SK-N-SH (cell line): ENCODE results near the gene VTCN1. TPM values are rescaled to one million over a fixed set of nuclear protein-coding genes. Genes with fewer than 3 reads are reported as not detected.

ENCODE experiments used
- CTCF ChIA-PET: fragments of 300-600, 350-600 bp; formaldehyde crosslinking; extraction: SDS; loops from one replicate; lab custom pipeline; 2021; lab: Yijun Ruan, JAX
- POLR2A ChIA-PET: fragments of 350-600 bp; sonication (Branson Sonifier 250); formaldehyde crosslinking; extraction: SDS; loops from one replicate; lab custom pipeline; 2020; ENCODE audit warnings: antibody characterized with exemption, inconsistent platforms; lab: Yijun Ruan, JAX
- DNase-seq: peaks from one replicate; pipeline ENCODE4 v3.0.0; 2012
- H2AFZ ChIP-seq: fragments of 200-600 bp; sonication (generic); 2 replicates; pipeline ENCODE4 v1.8.1; 2016; ENCODE audit warnings: antibody characterized with exemption, mild to moderate bottlenecking, low read depth
- H3F3A ChIP-seq: fragments of 200-600 bp; sonication (generic); replicated peaks from 2 replicates; pipeline ENCODE3; 2016; ENCODE audit warnings: antibody characterized with exemption, mild to moderate bottlenecking; ENCODE audit not compliant: insufficient read depth
- H3K27ac ChIP-seq, 2 experiments: fragments of 200-500 bp in 1 of 2; fragments of 200-600 bp in 1 of 2; sonication (Bioruptor generic) in 1 of 2; sonication (generic), shearing (Covaris generic) in 1 of 2; 2 replicates each; pipeline versions ENCODE4 v1.5.1 to v1.6.1; 2014 to 2016; ENCODE audit warnings: low read depth in 2 of 2, inconsistent platforms in 1 of 2, low read length in 1 of 2, mild to moderate bottlenecking in 1 of 2, mixed read lengths in 1 of 2
- H3K27me3 ChIP-seq: fragments of 200-600 bp; sonication (generic), shearing (Covaris generic); 2 replicates; pipeline ENCODE4 v1.6.1; 2016; ENCODE audit warnings: mixed run types; ENCODE audit not compliant: insufficient read depth
- H3K36me3 ChIP-seq, 2 experiments: fragments of 200-500 bp in 1 of 2; fragments of 200-600 bp in 1 of 2; sonication (Bioruptor generic) in 1 of 2; sonication (generic) in 1 of 2; replicated peaks in 1 of 2; 2 replicates each; pipeline versions ENCODE3 to v1.5.1; 2014 to 2016; ENCODE audit warnings: low read length in 1 of 2, mild to moderate bottlenecking in 1 of 2; ENCODE audit not compliant: insufficient read depth in 2 of 2, control insufficient read depth in 1 of 2
- H3K4me1 ChIP-seq, 2 experiments: fragments of 200-500 bp in 1 of 2; fragments of 200-600 bp in 1 of 2; sonication (Bioruptor generic) in 1 of 2; sonication (generic), shearing (Covaris generic) in 1 of 2; 2 replicates each; pipeline versions ENCODE4 v1.5.1 to v1.6.1; 2014 to 2016; ENCODE audit warnings: low read depth in 1 of 2, low read length in 1 of 2, mixed run types in 1 of 2; ENCODE audit not compliant: insufficient read depth in 2 of 2, control insufficient read depth in 1 of 2
- H3K4me2 ChIP-seq: fragments of 200-600 bp; sonication (generic), shearing (Covaris generic); 2 replicates; pipeline ENCODE4 v1.6.1; 2017; ENCODE audit warnings: mixed run types
- H3K4me3 ChIP-seq, 2 experiments: fragments of 200-500 bp in 1 of 2; fragments of 200-600 bp in 1 of 2; sonication (Bioruptor generic) in 1 of 2; sonication (generic), shearing (Covaris generic) in 1 of 2; 2 replicates each; pipeline versions ENCODE4 v1.5.1 to v1.8.1; 2014 to 2016; ENCODE audit warnings: low read depth in 2 of 2, inconsistent platforms in 1 of 2, low read length in 1 of 2, mild to moderate bottlenecking in 1 of 2, mixed read lengths in 1 of 2, moderate library complexity in 1 of 2
- H3K79me2 ChIP-seq: fragments of 200-600 bp; sonication (generic); 2 replicates; pipeline ENCODE4 v1.8.1; 2017; ENCODE audit warnings: mild to moderate bottlenecking; ENCODE audit not compliant: insufficient read depth
- H3K9ac ChIP-seq: fragments of 200-600 bp; sonication (generic); 2 replicates; pipeline ENCODE4 v1.6.1; 2017; ENCODE audit warnings: mixed run types
- H3K9me2 ChIP-seq: fragments of 200-600 bp; sonication (generic); 2 replicates; pipeline ENCODE4 v1.6.1; 2017; ENCODE audit warnings: mixed run types
- H3K9me3 ChIP-seq: fragments of 200-600 bp; sonication (generic); 2 replicates; pipeline ENCODE4 v1.6.1; 2017; ENCODE audit warnings: mixed run types, mild to moderate bottlenecking, moderate library complexity
- H4K20me1 ChIP-seq: fragments of 200-600 bp; sonication (generic); 2 replicates; pipeline ENCODE4 v1.6.1; 2017; ENCODE audit warnings: mild to moderate bottlenecking, mixed run types; ENCODE audit not compliant: insufficient read depth
- CHD2 ChIP-seq: fragments of 150-350 bp; IDR thresholded peaks from 2 replicates; pipeline ENCODE4 v1.6.1; 2018; ENCODE audit warnings: low read length; ENCODE audit not compliant: partially characterized antibody
- ELF1 ChIP-seq: IDR thresholded peaks from 2 replicates; pipeline ENCODE4 v1.4.0; 2012
- FOSL2 ChIP-seq: IDR thresholded peaks from 2 replicates; pipeline ENCODE4 v1.4.0; 2012; ENCODE audit warnings: low read depth, mild to moderate bottlenecking, moderate library complexity, borderline replicate concordance
- GABPA ChIP-seq: IDR thresholded peaks from 2 replicates; pipeline ENCODE4 v1.4.0; 2012; ENCODE audit warnings: low read depth, mild to moderate bottlenecking
- NRF1 ChIP-seq: IDR thresholded peaks from 2 replicates; pipeline ENCODE4 v1.6.1; 2012; ENCODE audit warnings: low read depth, mild to moderate bottlenecking, low read length
- PBX3 ChIP-seq: IDR thresholded peaks from 2 replicates; pipeline ENCODE4; 2012
- REST ChIP-seq: IDR thresholded peaks from 2 replicates; pipeline ENCODE4 v1.6.1; 2012; ENCODE audit warnings: mild to moderate bottlenecking, low read depth, low read length, moderate library complexity
- RFX5 ChIP-seq: IDR thresholded peaks from 2 replicates; pipeline ENCODE4 v1.6.1; 2012; ENCODE audit warnings: mild to moderate bottlenecking, improper control_type of control experiment, low read length
- TAF1 ChIP-seq: IDR thresholded peaks from 2 replicates; pipeline ENCODE4 v1.6.1; 2012; ENCODE audit warnings: low read depth, mild to moderate bottlenecking, low read length, moderate library complexity, borderline replicate concordance
- TCF12 ChIP-seq: IDR thresholded peaks from 2 replicates; pipeline ENCODE4 v1.4.0; 2012
- USF1 ChIP-seq: IDR thresholded peaks from 2 replicates; pipeline ENCODE4 v1.4.0; 2012; ENCODE audit warnings: low read depth, borderline replicate concordance
- YY1 ChIP-seq: IDR thresholded peaks from 2 replicates; pipeline ENCODE4 v1.4.0; 2012; ENCODE audit warnings: low read depth, mild to moderate bottlenecking
- WGBS: methylation state at CpG from one replicate; pipeline ENCODE4 v1.1.6; 2017; ENCODE audit warnings: low lambda C conversion rate; 5-methylcytosine and 5-hydroxymethylcytosine counted together
- polyA plus RNA-seq, 3 experiments: library from polyadenylated mRNA; depleted of rRNA; stranded (reverse); fragments of >200 nt; gene quantifications; 2 replicates each; pipeline ENCODE4 v1.2.3, GENCODE V29; 2012
- TF ChIP-seq, protein P1 (sequence below): fragments of 150-350 bp; IDR thresholded peaks from 2 replicates; pipeline ENCODE4 v1.6.1; 2017; ENCODE audit warnings: antibody characterized with exemption, low read length, low read depth, borderline replicate concordance
- TF ChIP-seq, protein P2 (sequence below): IDR thresholded peaks from 2 replicates; pipeline ENCODE4 v1.4.0; 2012; ENCODE audit warnings: low read depth, borderline replicate concordance

VTCN1 gene
- polyA plus RNA-seq, 1 of the 3 experiments (the other 2 are of a cell fraction), result not detected

DNA sequence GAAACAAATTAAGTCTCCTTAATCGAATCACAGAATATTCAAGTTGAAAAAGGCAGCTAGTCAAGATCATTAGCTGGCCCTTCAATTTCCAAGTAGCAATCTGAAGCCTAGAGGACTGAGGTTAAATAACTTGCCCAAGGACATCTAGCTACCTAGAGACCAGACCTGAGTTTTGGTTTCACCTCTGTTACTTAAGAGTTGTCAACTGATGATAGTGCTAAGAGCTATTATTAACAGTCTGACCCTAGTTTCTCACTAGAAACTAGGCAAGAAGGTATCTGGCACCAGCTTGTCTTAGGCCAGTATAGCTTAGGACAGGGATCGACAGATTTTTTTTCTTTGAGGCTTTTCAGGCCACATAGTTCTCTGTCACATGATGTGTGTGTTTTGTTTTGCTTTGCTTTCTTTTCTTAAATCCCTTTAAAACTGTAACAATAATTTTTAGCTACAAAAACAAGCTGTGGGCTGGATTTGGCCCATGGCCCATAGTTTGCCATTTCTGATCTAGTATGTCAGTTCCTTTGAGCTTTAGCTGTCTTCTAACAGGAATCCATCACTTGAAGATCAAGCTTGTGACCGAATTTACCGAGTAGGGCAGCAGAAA is 112.3 kb downstream of the VTCN1 start:
- Histone ChIP-seq H3K9ac (no peak overlapping the region), H3K36me3 (peaks cover 33 to 40% of the 10 kb centered on the region in 2 experiments), H4K20me1 (no peaks in the 10 kb centered on the region), H3K27ac (peak overlapping the region in 1 of 2 experiments; percentile 98; a peak in 2 of 4 replicates), H3K27me3 (no peaks in the 10 kb centered on the region), H3K79me2 (no peaks in the 10 kb centered on the region), H3K4me2 (no peak overlapping the region), H3K9me2 (no peaks in the 10 kb centered on the region), H2AFZ (no peak overlapping the region), H3K4me3 (no peak overlapping the region), H3K9me3 (no peaks in the 10 kb centered on the region), H3K4me1 (peaks cover 6 to 42% of the 10 kb centered on the region in 2 experiments), H3F3A (peaks cover 28% of the 10 kb centered on the region)
- 85% methylated on average over 4 of the region's 4 CpGs for WGBS
- DNase-seq, result no peak
- ChIA-PET CTCF (interaction anchor here (0.6 to 1.7 kb wide), 4 partner anchors 22 to 1910 kb away, joined by 3 to 8 read pairs (median 4); no protein-coding TSS in a partner anchor), POLR2A (no interaction called here)
- TF ChIP-seq TCF12 (no peak), NRF1 (no peak), TAF1 (no peak), USF1 (no peak), REST (no peak), GABPA (no peak), FOSL2 (no peak), PBX3 (no peak), ELF1 (no peak), RFX5 (no peak), CHD2 (no peak), YY1 (no peak)
- TF ChIP-seq, protein P1, sequence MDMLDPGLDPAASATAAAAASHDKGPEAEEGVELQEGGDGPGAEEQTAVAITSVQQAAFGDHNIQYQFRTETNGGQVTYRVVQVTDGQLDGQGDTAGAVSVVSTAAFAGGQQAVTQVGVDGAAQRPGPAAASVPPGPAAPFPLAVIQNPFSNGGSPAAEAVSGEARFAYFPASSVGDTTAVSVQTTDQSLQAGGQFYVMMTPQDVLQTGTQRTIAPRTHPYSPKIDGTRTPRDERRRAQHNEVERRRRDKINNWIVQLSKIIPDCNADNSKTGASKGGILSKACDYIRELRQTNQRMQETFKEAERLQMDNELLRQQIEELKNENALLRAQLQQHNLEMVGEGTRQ, result no peak
- TF ChIP-seq, protein P2, sequence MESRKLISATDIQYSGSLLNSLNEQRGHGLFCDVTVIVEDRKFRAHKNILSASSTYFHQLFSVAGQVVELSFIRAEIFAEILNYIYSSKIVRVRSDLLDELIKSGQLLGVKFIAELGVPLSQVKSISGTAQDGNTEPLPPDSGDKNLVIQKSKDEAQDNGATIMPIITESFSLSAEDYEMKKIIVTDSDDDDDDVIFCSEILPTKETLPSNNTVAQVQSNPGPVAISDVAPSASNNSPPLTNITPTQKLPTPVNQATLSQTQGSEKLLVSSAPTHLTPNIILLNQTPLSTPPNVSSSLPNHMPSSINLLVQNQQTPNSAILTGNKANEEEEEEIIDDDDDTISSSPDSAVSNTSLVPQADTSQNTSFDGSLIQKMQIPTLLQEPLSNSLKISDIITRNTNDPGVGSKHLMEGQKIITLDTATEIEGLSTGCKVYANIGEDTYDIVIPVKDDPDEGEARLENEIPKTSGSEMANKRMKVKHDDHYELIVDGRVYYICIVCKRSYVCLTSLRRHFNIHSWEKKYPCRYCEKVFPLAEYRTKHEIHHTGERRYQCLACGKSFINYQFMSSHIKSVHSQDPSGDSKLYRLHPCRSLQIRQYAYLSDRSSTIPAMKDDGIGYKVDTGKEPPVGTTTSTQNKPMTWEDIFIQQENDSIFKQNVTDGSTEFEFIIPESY, result no peak
